GM19455 (cell line): ENCODE measurements around the gene GBP3.
"Not testable (repeated sequence)": the region's sequence is repeated elsewhere in the genome, so short reads cannot be mapped to it uniquely, and the experiment has no call there.

Experiments used
- ATAC-seq: cut with Tn5 transposase; IDR thresholded peaks from one replicate; pipeline ENCODE4 v1.9.1; 2021; ENCODE audit not compliant: unreplicated experiment

GBP3 gene, protein sequence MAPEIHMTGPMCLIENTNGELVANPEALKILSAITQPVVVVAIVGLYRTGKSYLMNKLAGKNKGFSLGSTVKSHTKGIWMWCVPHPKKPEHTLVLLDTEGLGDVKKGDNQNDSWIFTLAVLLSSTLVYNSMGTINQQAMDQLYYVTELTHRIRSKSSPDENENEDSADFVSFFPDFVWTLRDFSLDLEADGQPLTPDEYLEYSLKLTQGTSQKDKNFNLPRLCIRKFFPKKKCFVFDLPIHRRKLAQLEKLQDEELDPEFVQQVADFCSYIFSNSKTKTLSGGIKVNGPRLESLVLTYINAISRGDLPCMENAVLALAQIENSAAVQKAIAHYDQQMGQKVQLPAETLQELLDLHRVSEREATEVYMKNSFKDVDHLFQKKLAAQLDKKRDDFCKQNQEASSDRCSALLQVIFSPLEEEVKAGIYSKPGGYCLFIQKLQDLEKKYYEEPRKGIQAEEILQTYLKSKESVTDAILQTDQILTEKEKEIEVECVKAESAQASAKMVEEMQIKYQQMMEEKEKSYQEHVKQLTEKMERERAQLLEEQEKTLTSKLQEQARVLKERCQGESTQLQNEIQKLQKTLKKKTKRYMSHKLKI

DNA sequence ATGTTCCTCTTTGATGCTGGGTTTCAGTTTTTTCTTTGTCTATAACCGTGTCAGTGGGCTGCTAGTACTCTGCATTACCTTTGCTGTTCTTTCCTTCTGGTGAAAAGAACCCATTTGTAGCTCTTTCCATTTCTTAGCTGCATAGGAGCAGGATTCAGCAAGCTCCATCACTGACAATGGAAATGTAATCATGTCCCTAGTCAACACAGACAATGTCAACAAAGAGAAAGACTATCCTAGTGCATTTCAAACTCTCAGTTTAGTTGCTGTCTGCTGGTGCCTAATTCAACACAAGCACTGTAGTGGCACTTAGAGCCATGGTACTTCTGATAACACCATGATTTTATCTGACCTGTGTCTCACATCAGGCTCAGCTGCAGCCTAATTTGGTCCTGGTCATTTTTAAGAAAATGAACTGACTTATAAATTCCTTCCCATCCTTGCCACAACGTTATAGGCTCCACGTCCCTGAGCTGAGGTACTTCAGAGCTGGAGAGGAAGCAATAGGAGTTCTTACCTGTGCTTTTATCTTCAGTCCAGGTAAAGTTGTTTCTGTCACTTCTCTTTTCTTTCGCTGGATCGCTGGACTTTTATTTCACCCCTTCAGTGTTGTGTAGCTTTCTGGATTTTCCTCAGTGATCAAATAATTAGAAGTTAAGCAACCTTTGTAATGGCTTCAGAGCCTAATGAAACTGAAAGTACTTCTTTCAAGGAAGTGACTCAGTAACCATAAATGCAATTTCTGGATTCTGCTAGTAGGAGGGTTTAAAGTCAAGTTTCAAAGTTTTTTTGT, at the start of gene GBP3:
GBP3 (minus strand) TSS at position 700 of the 793 bp plus-strand sequence. CDS start 2,145 bp downstream, outside the sequence.
- ATAC-seq, result peak; percentile 84

DNA sequence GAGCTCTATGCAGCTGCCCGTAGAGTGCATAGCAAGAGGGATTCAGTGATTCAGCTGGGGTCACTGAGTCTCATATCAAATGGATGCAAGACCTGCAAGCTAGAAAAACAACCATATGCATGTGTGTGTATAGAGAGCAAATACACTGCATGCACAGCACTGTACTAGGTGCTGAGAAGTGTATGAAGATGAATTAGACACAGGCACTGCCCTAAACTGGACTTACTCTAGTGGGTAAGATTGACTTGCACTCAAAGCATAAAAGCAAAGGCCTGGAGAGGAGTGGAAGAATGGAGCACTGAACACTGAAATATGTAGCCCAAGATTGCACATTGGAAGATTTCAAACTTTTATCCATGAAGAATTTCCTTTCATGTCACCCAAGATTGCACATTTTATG, 47.8 kb upstream of the GBP3 start:
- ATAC-seq, result no peak

DNA sequence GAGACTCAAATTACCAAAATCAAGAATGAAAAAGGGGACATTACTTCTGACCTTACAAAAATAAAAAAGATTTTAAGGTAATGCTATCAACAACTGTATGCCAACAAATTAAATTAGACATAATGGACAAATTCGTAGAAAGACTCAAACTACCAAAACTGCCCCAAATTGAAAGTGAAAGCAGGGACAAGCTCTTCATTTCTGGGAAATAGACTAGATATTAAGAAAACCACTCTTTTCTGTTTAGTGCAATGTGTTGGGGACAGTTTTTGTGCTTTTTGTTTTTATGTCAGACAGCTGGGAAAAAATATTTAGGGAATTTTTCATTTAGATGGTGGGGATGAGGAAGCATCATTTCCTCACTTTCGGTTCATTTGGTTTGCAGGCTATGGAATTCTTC, 47.3 kb upstream of the GBP3 start:
- no peak for ATAC-seq

DNA sequence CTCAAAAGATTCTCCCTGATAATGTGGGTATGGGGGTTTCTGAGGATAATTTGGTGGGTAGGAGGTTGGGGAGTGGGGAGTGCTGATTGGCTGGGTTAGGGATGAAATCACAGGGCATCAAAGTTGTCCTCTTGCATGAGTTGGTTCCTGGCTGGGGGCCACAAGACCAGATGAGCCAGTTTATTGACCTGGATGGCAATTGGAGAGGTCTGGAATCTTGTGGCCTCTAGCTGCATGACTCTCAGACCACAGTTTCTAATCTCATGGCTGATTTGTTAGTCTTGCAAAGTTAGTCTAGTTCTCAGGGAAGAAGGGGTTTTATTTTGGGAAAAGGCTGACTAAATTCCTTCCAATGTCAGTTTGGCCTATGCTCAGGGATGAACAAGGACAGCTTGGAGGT, 45.6 kb upstream of the GBP3 start:
- ATAC-seq, result no peak

DNA sequence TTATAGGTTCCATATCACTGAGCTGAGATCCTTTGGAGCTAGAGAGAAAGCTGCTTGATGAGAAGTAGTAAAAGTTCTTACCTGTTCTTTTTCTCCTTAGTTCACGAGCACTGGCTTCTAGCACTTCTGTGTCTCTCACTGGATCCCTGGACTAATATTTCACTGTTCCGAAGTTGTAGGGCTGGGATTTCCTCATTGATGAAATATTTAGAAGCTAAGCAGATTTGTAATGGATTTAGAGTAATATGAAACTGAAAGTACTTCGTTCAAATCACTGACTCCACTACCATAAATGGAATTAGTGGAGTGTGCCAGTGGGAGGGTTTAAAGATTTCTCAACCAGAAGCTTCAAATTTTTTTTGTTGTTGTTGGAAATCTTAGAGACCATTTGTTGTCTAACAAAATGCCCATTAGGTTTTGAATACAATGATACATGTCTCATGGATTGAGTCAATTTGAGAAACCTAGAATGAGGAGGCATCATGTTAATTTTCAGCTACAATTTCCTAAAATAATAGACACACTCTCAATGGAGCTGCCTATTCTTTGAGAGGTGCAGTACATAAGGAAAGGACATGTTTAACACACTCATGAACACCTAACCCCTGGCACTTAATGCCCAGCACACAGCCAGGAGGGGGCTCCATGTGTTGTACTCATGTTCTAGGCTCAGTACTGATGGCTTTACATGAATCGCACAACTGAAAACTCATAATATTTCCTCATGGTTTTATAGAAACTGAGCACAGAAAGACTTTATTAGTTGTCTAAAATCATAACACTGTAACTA, 42.6 kb upstream of the GBP3 start, which contains the start of gene GBP1:
GBP1 (minus strand) TSS at position 130 of the 790 bp plus-strand sequence. CDS start 1,974 bp downstream, outside the sequence.
- peak; percentile 75 for ATAC-seq

DNA sequence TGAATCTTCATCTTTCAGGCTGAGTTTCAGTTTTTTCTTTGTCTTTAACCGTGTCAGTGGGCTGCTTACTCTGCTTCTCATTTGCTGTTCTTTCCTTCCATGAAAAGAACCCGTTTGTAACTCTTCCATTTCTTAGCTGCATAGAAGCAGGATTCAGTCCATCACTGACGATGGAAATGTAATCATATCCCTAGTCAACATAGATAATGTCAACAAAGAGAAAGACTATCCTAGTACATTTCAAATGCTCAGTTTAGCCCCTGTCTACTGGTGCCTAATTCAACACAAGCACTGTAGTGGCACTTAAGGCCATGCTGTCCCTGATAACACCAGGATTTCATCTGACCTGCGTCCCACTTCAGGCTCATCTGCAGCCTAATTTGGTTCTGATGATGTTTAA, 42.0 kb upstream of the GBP3 start:
- peak; percentile 48 for ATAC-seq

DNA sequence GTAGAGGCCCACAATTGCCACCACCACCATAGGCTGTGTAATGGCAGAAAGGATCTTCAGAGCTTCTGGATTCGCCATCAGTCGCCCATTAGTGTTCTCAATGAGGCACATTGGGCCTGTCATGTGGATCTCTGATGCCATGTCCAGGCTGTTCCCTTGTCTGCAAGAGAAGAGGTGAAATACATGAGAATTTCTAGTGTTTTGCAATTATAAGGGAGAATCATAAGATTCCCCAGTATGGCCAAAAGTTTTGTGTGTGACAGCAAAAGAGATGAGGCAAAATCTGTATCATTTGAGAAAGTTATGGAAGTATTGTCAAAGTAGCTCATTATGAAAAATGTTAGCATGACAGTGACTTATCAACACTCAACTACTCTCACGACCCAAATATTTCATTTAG, 40.4 kb upstream of the GBP3 start:
- no peak for ATAC-seq

DNA sequence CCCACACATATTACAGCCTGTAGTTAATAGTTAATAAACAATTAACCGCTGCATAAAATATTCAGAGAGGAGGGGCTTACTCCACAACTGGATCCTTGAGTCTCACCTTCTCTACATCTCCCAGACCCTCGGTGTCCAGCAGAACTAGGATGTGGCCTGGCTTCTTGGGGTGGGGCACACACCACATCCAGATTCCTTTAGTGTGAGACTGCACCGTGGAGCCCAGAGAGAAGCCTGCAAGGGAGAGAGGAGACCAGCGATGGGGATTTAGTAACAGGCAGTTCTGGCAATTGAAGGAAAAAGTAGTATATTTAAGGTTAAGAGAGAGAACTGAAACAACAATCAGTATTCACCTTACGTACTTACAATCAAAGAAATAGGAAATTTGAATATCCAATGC, 37.4 kb upstream of the GBP3 start:
- ATAC-seq, result no peak

DNA sequence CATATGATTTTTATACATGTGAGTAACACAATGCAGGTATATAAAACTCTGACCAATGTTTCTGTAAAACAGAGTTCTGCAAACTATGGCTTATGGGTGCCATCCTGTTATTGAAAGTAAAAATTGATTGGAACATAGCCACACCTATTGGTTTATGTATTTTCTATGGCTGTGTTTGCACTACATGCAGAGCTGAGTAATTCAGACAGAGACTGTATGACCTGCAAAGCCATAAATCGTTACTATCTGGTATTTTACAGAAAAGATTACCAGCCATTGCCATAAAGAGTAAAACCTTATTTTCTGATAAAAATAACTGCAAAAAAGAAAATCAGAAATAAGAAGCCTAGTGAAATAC, 29.3 kb upstream of the GBP3 start:
- no peak for ATAC-seq

DNA sequence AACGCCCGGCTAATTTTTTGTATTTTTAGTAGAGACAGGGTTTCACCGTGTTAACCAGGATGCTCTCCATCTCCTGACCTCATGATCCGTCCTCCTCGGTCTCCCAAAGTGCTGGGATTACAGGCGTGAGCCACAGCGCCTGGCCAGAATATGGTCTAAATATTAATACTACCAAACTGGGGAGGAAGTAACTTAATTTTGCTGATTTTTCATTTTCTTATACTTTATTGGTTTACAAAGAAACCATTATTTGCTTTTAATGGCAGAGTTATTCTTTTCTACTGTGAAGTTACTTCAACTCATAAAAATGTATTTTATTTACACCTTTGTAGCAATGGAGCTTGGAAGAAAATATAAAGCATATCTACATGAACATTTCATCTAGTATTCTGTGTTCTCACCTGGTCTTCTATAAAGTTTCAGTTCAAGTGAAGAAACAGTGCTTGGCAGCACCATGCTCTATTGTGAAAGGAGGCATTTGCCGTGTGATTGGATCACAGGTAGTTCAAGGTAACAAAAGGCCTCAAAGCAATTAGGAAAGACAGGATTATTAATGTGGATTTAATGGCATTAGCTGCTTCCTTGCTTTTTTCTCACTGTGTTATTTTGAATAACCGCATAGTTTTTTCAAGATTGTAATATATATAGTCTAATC, 28.8 kb upstream of the GBP3 start:
- ATAC-seq, result no peak

DNA sequence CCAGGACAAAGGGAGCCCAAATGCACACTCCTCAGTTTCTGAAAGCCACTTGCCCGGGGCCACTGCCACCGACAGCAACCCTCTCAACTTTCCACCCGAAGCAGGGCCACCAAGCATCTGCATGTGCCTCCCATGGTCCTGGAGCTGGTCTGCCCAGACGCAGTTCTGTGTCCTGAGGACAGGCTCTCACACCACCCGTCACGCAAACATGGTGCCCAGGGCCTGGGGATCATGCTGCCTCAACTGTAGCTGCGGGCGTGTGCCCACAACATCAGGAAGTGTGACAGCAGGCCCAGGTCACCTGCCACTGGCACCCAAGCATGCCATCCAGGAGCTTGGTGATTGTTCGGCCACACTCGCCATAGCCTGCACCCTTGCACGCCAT, 28.0 kb upstream of the GBP3 start:
- no peak for ATAC-seq

DNA sequence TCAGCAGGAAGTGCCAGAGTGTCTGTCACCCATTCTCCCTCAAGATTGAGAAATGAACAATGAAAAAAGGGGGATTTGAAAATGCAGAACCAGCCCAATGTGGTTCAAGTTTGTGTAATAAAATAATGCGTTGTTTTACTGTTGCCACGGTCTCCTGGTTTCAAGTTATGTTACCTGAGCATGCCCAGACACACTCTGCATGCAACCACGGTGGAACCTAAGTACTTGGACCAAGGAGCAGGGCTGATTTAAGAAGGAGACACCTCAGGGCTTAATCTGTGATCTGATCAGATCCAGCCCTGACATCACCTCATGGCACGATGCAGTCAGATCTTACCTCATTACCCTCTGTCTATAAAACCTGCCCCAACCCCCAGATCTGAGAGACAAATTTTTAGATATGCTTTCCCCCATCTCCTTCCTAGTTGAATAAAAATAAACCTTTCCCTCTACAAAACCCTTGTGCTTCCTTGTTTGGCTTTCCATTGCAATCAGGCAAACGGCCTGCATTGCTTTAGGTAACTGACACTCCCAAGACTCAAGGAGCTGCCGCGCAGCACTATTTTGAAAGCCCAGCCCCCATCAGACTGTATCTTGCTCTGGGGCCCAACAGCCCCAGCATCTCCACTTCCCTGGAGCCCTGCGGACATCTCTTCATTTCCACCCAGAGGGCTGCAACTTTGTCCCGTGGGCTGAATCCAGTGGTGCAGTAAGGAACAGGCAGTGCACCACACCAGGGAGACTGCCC, 27.4 kb upstream of the GBP3 start:
- not testable (repeated sequence) for ATAC-seq

DNA sequence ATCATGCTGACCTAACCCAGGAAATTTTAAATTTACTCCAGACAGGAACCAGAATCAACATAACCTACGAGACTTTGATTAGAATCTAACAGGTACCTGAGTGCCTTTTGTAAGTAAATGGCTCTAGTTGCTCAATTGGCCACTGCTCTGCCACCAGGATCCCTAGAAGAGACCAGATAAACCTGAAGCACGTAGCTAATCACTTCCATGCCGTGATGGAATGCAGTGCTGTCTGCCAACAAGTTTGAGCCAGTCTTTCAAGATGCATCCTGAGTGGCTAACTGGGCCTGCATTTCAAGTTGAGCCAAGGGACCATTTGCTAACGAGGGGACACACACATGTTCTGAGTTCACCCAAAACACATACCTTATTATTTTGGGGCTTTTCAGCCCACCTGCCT, 26.5 kb upstream of the GBP3 start:
- ATAC-seq, result not testable (repeated sequence)

DNA sequence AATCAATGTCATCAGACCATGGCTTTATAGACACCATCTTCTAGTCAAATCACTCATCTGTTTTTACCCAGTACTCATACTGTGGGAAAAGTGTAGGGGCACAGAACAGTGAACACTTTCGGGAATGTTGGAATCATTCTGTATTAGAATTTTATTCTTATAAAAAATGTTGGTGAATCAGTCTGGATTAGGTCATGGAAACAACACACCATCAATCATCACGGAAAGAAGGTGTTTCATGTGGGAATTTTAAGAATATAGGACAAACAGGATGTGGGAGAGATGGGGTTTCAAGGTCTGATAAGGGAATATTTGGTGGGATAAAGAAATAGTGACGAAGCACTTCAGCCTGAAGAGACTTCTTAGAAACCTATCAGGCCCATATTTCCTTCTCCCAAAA, 25.1 kb upstream of the GBP3 start:
- no peak for ATAC-seq

DNA sequence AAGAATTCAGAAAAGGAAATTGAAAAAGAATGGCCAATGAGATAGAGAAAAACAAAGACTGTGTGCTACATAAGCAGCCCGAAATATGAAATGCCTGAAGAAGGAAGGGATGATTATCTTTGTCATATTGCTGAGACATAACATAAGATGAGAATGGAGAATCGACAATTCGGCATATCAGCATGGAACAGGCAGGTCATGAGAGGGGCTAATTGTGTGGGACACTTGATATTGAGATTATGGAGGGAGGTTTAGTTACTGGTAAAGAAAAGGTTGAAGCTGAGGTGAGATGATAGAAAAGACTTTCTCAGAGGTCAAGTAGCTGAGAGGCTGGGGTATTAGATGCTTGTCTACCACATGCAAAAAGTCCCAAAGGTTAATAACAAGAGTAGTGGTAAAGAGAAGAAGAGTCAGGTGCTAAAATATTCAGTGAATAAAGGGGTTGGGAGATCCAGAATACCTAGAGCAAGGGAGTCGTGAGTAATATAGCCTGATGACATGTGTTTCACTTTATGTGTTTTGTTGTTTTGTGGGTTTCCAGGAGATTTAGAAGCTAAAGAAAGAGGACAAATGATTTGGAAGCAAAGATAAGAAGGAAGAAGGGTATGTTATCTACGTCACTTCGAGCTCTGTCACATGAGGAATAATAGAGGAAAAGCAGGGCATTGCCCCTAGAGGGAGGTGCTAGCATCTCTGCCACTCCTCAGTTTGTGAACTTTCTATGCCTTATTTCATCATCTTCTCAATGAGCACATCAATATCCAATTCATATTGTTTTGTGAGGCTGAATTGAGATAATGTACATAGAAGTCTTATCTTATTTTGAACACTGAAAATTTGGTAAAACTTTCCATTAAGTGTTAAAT, 23.9 kb upstream of the GBP3 start:
- ATAC-seq, result not testable (repeated sequence)

DNA sequence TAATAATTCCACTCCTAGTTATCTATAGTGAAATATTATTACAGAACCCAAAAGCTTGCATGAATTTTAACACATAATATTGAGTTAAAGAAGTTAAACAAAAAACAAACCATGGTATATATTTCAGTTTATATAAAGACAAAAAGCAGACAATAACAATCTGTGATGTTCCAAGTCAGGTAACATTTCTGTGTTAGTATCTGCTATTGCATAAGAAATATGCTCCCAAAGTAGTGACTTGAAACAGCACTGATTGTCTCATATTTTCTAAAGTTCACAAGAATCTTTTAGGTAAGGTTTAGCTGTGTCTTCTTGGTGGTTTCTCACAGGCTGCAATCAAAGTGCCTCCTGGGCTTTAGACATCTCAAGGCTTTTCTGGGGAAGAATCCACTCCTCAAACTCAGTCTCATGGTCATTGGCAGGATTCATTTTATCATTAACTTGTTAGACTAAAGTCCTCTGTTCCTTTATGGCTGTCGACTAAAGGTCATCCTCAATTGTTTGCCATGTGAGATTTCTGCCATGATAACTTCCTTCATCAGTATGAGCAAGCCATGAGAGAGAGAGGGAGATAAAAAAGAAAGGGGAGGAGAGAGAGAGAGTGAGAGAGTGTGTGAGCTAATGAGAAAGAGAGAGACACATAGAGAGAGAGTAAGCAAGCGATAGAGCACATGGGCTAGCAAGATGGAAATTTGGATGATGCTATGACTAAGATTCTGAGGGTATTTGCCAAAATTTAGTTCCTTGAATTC, 22.5 kb upstream of the GBP3 start:
- no peak for ATAC-seq

DNA sequence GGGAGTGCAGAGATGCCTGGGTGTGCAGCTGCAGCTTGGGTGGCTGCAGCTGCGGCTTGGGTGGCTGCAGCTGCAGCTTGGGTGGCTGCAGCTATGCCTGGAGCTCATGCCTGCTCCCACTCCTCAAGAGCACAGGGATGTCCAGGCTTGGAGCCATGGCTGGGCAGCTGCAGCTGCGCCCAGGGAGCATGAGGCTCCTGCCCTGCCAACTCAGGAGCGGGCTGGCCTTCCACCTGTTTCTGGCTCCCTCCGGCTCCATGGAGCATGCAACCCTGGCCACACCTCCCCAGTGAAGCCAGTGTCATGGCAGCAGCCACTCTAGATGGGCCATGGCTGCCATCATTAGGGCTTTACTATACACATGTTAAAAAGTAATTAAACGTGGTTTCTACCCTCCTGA, 21.3 kb upstream of the GBP3 start:
- no peak for ATAC-seq

DNA sequence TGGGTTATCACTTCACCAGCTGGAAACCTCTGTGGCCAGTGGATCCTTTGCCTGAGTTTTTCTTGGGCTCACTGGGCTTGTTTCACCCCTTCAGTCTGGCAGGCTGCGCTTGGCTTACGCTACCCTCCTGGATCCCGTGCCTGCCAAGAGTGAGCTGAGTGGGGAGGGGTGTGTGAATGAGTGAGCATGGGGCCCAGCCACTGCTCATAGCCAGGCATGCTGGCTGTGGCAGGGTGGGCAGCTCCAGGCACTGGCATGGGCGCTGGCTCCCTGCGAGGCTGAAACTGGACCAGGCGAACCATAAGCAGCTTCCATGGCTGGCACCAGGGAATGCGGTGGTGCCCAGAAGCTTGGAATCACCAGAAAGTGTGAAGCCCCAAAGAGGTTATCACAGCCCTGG, 19.8 kb upstream of the GBP3 start:
- no peak for ATAC-seq
